H1 (cell line): ENCODE results near the gene MRPL36. TPM values are rescaled to one million over a fixed set of nuclear protein-coding genes. Genes with fewer than 3 reads are reported as not detected.

Source experiments
- CTCF ChIA-PET: fragments of 300-600 bp; sonication (Branson Sonifier 250); formaldehyde crosslinking; loops from one replicate; lab custom pipeline; 2021; ENCODE audit not compliant: partially characterized antibody; lab: Charles Lee
- POLR2A ChIA-PET: fragments of 300-600 bp; sonication (Branson Sonifier 250); formaldehyde crosslinking; loops from one replicate; lab custom pipeline; 2021; ENCODE audit warnings: inconsistent platforms; ENCODE audit not compliant: partially characterized antibody; lab: Charles Lee
- DNase-seq, 2 experiments: peaks; one replicate each; pipeline versions ENCODE4 v3.0.0 to v3.0.0-alpha.2; 2010 to 2022; ENCODE audit warnings: low spot score in 2 of 2, low read depth in 1 of 2, mixed read lengths in 1 of 2
- FAIRE-seq: peaks from 2 replicates; lab custom pipeline; 2011; peaks lifted over from hg19 to GRCh38; lab: Jason Lieb, UNC
- H2AFZ ChIP-seq: 2 replicates; pipeline ENCODE4 v1.8.1; 2012; ENCODE audit warnings: low read length, inconsistent platforms
- H2AK5ac ChIP-seq: 2 replicates; pipeline ENCODE4 v1.6.1; 2013; ENCODE audit warnings: low read depth, low read length
- H2BK120ac ChIP-seq: replicated peaks from 2 replicates; pipeline ENCODE3; 2013; ENCODE audit warnings: low read depth, low read length, inconsistent platforms
- H2BK12ac ChIP-seq: 2 replicates; pipeline ENCODE4 v1.6.1; 2013; ENCODE audit warnings: low read depth, low read length
- H2BK15ac ChIP-seq: 2 replicates; pipeline ENCODE4 v1.6.1; 2013; ENCODE audit warnings: low read length
- H2BK20ac ChIP-seq: 2 replicates; pipeline ENCODE4 v1.6.1; 2013; ENCODE audit warnings: low read length
- H2BK5ac ChIP-seq: 2 replicates; pipeline ENCODE4 v1.6.1; 2013; ENCODE audit warnings: low read depth, low read length
- H3K14ac ChIP-seq: 2 replicates; pipeline ENCODE4 v1.6.1; 2013; ENCODE audit warnings: inconsistent platforms; ENCODE audit not compliant: insufficient read length
- H3K18ac ChIP-seq: 2 replicates; pipeline ENCODE4 v1.6.1; 2013; ENCODE audit warnings: low read length; ENCODE audit errors: extremely low read depth
- H3K23ac ChIP-seq: 2 replicates; pipeline ENCODE4 v1.6.1; 2013; ENCODE audit warnings: inconsistent platforms; ENCODE audit not compliant: insufficient read length
- H3K23me2 ChIP-seq: 2 replicates; pipeline ENCODE4 v1.6.1; 2013; ENCODE audit warnings: low read depth, low read length
- H3K27ac ChIP-seq: 2 replicates; pipeline ENCODE4 v1.6.1; 2011; ENCODE audit warnings: low read depth, low read length, inconsistent platforms
- H3K27me3 ChIP-seq, 4 experiments: replicated peaks in 1 of 4; 1 replicate in 1 of 4; 2 replicates in 3 of 4; pipeline versions ENCODE4 v1.6.1 to v1.8.1; 2011 to 2013; ENCODE audit warnings: low read length in 3 of 4, mild to moderate bottlenecking in 3 of 4, inconsistent platforms in 2 of 4, mixed read lengths in 2 of 4, moderate library complexity in 1 of 4; ENCODE audit not compliant: control insufficient read depth in 3 of 4, insufficient read depth in 3 of 4; ENCODE audit errors: extremely low read depth in 1 of 4
- H3K36me3 ChIP-seq, 4 experiments: 2 replicates each; pipeline versions ENCODE4 v1.6.1 to v1.8.1; 2011 to 2013; ENCODE audit warnings: mild to moderate bottlenecking in 4 of 4, low read length in 3 of 4, moderate library complexity in 2 of 4, control low read depth in 1 of 4, inconsistent platforms in 1 of 4; ENCODE audit not compliant: insufficient read depth in 4 of 4, control insufficient read depth in 2 of 4
- H3K4ac ChIP-seq: replicated peaks from 2 replicates; pipeline ENCODE3; 2013; ENCODE audit warnings: low read length, low read depth, mixed read lengths, inconsistent platforms; ENCODE audit not compliant: insufficient read length
- H3K4me1 ChIP-seq, 4 experiments: replicated peaks in 1 of 4; 1 replicate in 1 of 4; 2 replicates in 3 of 4; pipeline versions ENCODE4 v1.6.1 to v1.8.1; 2011 to 2013; ENCODE audit warnings: low read length in 3 of 4, inconsistent platforms in 2 of 4, mixed read lengths in 1 of 4; ENCODE audit not compliant: insufficient read depth in 4 of 4, control insufficient read depth in 3 of 4
- H3K4me2 ChIP-seq, 2 experiments: 2 replicates each; pipeline versions ENCODE4 v1.6.1 to v1.8.1; 2011 to 2013; ENCODE audit warnings: low read depth in 2 of 2, low read length in 2 of 2, control low read depth in 1 of 2, inconsistent platforms in 1 of 2, mild to moderate bottlenecking in 1 of 2; ENCODE audit not compliant: insufficient read depth in 1 of 2
- H3K4me3 ChIP-seq, 4 experiments: fragments of 200-600, 300-600 bp in 1 of 4; sonication (generic), shearing (Covaris generic), sonication (Bioruptor Twin) in 1 of 4; 2 replicates each; pipeline versions ENCODE4 v1.5.1 to v1.8.1; 2011 to 2016; ENCODE audit warnings: low read length in 4 of 4, low read depth in 3 of 4, control low read depth in 2 of 4, inconsistent platforms in 2 of 4, mild to moderate bottlenecking in 2 of 4, mixed read lengths in 1 of 4, moderate library complexity in 1 of 4; ENCODE audit not compliant: insufficient read depth in 2 of 4; ENCODE audit errors: extremely low read depth in 1 of 4
- H3K56ac ChIP-seq: replicated peaks from 2 replicates; pipeline ENCODE3; 2013; ENCODE audit warnings: low read depth, mild to moderate bottlenecking, mixed read lengths, low read length, inconsistent platforms; ENCODE audit not compliant: insufficient read length
- H3K79me1 ChIP-seq: 2 replicates; pipeline ENCODE4 v1.6.1; 2013; ENCODE audit warnings: low read depth, low read length, control low read depth
- H3K79me2 ChIP-seq, 2 experiments: 2 replicates each; pipeline versions ENCODE4 v1.6.1 to v1.8.1; 2012 to 2013; ENCODE audit warnings: low read length in 2 of 2, mild to moderate bottlenecking in 2 of 2, inconsistent platforms in 1 of 2; ENCODE audit not compliant: insufficient read depth in 2 of 2, control insufficient read depth in 1 of 2
- H3K9ac ChIP-seq, 4 experiments: replicated peaks in 1 of 4; 1 replicate in 1 of 4; 2 replicates in 3 of 4; pipeline versions ENCODE4 v1.6.1 to v1.8.1; 2011 to 2013; ENCODE audit warnings: low read depth in 3 of 4, low read length in 3 of 4, control low read depth in 2 of 4, mild to moderate bottlenecking in 2 of 4, moderate library complexity in 2 of 4, inconsistent platforms in 1 of 4; ENCODE audit errors: extremely low read depth in 1 of 4
- H3K9me3 ChIP-seq, 2 experiments: 2 replicates each; pipeline versions ENCODE4 v1.6.1 to v1.8.1; 2012 to 2013; ENCODE audit warnings: mild to moderate bottlenecking in 2 of 2, moderate library complexity in 2 of 2, control low read depth in 1 of 2, inconsistent platforms in 1 of 2, low read depth in 1 of 2, low read length in 1 of 2, mixed read lengths in 1 of 2; ENCODE audit not compliant: insufficient read depth in 2 of 2
- H4K20me1 ChIP-seq, 2 experiments: replicated peaks in 1 of 2; 2 replicates each; pipeline versions ENCODE3 to v1.8.1; 2011 to 2013; ENCODE audit warnings: inconsistent platforms in 2 of 2, low read length in 2 of 2, mild to moderate bottlenecking in 1 of 2; ENCODE audit not compliant: insufficient read depth in 2 of 2, control insufficient read depth in 1 of 2
- H4K5ac ChIP-seq: 2 replicates; pipeline ENCODE4 v1.6.1; 2013; ENCODE audit warnings: low read length, low read depth, mixed read lengths, inconsistent platforms; ENCODE audit not compliant: insufficient read length
- H4K8ac ChIP-seq: 2 replicates; pipeline ENCODE4 v1.8.0; 2013; ENCODE audit warnings: mild to moderate bottlenecking, moderate library complexity, low read length, inconsistent platforms; ENCODE audit not compliant: insufficient read depth; ENCODE audit errors: extremely low read depth
- H4K91ac ChIP-seq: replicated peaks from 2 replicates; pipeline ENCODE3; 2013; ENCODE audit warnings: low read length, mixed read lengths, inconsistent platforms; ENCODE audit not compliant: insufficient read length
- ASH2L ChIP-seq: fragments of 200-600, 300-600 bp; sonication (generic); IDR thresholded peaks from one replicate; pipeline ENCODE4 v1.7.1; 2017; ENCODE audit warnings: low read length
- CEBPB ChIP-seq: IDR thresholded peaks from 2 replicates; pipeline ENCODE4 v1.6.1; 2012; ENCODE audit warnings: low read depth, low read length
- CREB1 ChIP-seq: IDR thresholded peaks from 2 replicates; pipeline ENCODE4 v1.6.1; 2012; ENCODE audit warnings: inconsistent platforms
- EZH2 ChIP-seq: fragments of 200-600 bp; sonication (generic); IDR thresholded peaks from 2 replicates; pipeline ENCODE4 v1.7.1; 2012; ENCODE audit warnings: low read depth, mild to moderate bottlenecking, moderate library complexity, low read length, inconsistent platforms; ENCODE audit not compliant: severe bottlenecking
- SP1 ChIP-seq: IDR thresholded peaks from 2 replicates; pipeline ENCODE4 v1.6.1; 2011; ENCODE audit warnings: low read depth, low read length
- SUZ12 ChIP-seq: fragments of 200-600 bp; sonication (generic); IDR thresholded peaks from 2 replicates; pipeline ENCODE4 v1.6.1; 2012; ENCODE audit warnings: mild to moderate bottlenecking, inconsistent platforms, low read length, moderate library complexity, mixed read lengths
- TCF12 ChIP-seq: IDR thresholded peaks from 2 replicates; pipeline ENCODE4 v1.6.1; 2011; ENCODE audit warnings: low read depth, mild to moderate bottlenecking, low read length
- WGBS, 2 experiments: shearing (Covaris generic) in 1 of 2; methylation state at CpG; one replicate each; pipeline versions ENCODE4 v1.1.6 to v1.1.7; 2013 to 2015; ENCODE audit warnings: low lambda C conversion rate in 2 of 2, mixed read lengths in 2 of 2, inconsistent platforms in 1 of 2, low coverage in 1 of 2, missing lambda C conversion rate in 1 of 2; ENCODE audit not compliant: insufficient replicate concordance in 2 of 2, insufficient coverage in 1 of 2, insufficient read length in 1 of 2; ENCODE audit errors: extremely low coverage in 1 of 2, missing lambda C conversion rate in 1 of 2; 5-methylcytosine and 5-hydroxymethylcytosine counted together
- polyA plus RNA-seq, 7 experiments: library from polyadenylated mRNA; depleted of rRNA in 3 of 7; stranded (reverse) in 5 of 7; unstranded in 2 of 7; fragments of >200 nt in 5 of 7; fragments of 200-250 nt in 2 of 7; gene quantifications; 1 replicate in 5 of 7; 2 replicates in 1 of 7; 4 replicates in 1 of 7; pipeline versions ENCODE4 v1.2.1 to v1.2.3, GENCODE V29; 2011 to 2013; ENCODE audit warnings: missing spikeins in 2 of 7, mixed read lengths in 2 of 7
- total RNA-seq: library from RNA; stranded (reverse); fragmentation: NEBNext Ultra II Directional; extraction: Animal tissue kit (Norgen Biotek cat#: 25700); gene quantifications from 2 replicates; pipeline ENCODE4 v1.2.1, GENCODE V29; 2021
- TF ChIP-seq, protein P1 (sequence below): IDR thresholded peaks from 2 replicates; pipeline ENCODE4 v1.6.1; 2011; ENCODE audit warnings: low read depth, mild to moderate bottlenecking, low read length; ENCODE audit not compliant: insufficient read depth

MRPL36 gene
- total and polyA plus RNA-seq, 2 of the 8 experiments (the other 6 are each of a cell fraction or from before 2014, with no cell fraction given), result 56.3 to 81.5 TPM

DNA sequence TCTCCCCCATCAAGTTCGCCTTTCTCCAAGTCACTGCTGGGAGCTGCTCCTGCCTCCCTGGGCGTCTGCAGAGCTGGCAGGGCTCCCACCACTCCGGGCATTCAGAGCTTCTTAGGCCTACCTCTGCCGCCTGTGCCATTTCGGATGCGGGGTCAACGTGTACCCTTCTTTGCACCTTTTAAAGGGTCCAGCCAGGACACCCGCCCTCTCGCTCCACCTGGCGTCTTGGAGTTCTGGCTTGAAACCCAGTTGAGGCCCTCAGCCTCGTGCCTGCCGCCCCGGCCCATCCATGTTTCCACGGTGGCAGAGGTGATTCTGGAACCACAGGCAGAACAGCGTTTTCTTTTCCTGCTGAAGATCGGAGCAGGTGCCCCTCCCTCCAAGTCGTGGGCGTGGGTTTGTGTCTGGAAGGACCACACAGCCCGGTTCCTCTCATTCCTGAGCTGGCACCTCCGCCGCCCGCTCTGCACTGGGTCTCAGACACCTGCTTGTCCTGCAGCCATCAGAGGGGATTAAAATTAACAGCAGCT lies 34.5 kb upstream of the MRPL36 start:
- no peaks in the 10 kb centered on the region for H3K27me3 ChIP-seq
- no peak overlapping the region for H2BK20ac ChIP-seq
- no peak overlapping the region for H3K9ac ChIP-seq
- no peak overlapping the region for H3K18ac ChIP-seq
- no peak overlapping the region for H4K8ac ChIP-seq
- H3K9me3 ChIP-seq, result no peaks in the 10 kb centered on the region
- WGBS, 2 experiments, result 87% methylated on average over 21 of the region's 22 CpGs; no CpG with 5 or more reads in 1 of the 2 experiments
- no peak overlapping the region for H2BK5ac ChIP-seq
- no peak overlapping the region for H3K4me3 ChIP-seq
- CTCF ChIA-PET, result interaction anchor here (0.8 kb wide), 1 partner anchor 99 kb away, joined by 3 read pairs; no protein-coding TSS in a partner anchor
- H3K4me2 ChIP-seq, result no peak overlapping the region
- no peak for DNase-seq
- peaks cover 3 to 21% (median 5%) of the 10 kb centered on the region in 4 experiments for H3K4me1 ChIP-seq
- no peak overlapping the region for H2BK15ac ChIP-seq
- H3K4ac ChIP-seq, result no peak overlapping the region
- H3K56ac ChIP-seq, result no peak overlapping the region
- H4K91ac ChIP-seq, result no peak overlapping the region
- H3K23ac ChIP-seq, result no peak overlapping the region
- POLR2A ChIA-PET, result no interaction called here
- H3K36me3 ChIP-seq, result no peaks in the 10 kb centered on the region
- no peak overlapping the region for H2AFZ ChIP-seq
- H4K5ac ChIP-seq, result no peak overlapping the region
- H2BK12ac ChIP-seq, result no peak overlapping the region
- H4K20me1 ChIP-seq, result no peaks in the 10 kb centered on the region
- no peaks in the 10 kb centered on the region for H3K23me2 ChIP-seq
- no peak for FAIRE-seq
- no peaks in the 10 kb centered on the region for H3K79me2 ChIP-seq
- H3K27ac ChIP-seq, result no peak overlapping the region
- H2BK120ac ChIP-seq, result no peak overlapping the region
- no peak overlapping the region for H2AK5ac ChIP-seq
- no peaks in the 10 kb centered on the region for H3K79me1 ChIP-seq
- H3K14ac ChIP-seq, result no peak overlapping the region
- TF ChIP-seq CEBPB (no peak), ASH2L (no peak), TCF12 (no peak), SUZ12 (no peak), CREB1 (no peak), SP1 (no peak), EZH2 (no peak)
- TF ChIP-seq, protein P1, sequence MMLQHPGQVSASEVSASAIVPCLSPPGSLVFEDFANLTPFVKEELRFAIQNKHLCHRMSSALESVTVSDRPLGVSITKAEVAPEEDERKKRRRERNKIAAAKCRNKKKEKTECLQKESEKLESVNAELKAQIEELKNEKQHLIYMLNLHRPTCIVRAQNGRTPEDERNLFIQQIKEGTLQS, result no peak
